Measurements from ENCODE around the gene ARL8A.

ARL8A gene

DNA sequence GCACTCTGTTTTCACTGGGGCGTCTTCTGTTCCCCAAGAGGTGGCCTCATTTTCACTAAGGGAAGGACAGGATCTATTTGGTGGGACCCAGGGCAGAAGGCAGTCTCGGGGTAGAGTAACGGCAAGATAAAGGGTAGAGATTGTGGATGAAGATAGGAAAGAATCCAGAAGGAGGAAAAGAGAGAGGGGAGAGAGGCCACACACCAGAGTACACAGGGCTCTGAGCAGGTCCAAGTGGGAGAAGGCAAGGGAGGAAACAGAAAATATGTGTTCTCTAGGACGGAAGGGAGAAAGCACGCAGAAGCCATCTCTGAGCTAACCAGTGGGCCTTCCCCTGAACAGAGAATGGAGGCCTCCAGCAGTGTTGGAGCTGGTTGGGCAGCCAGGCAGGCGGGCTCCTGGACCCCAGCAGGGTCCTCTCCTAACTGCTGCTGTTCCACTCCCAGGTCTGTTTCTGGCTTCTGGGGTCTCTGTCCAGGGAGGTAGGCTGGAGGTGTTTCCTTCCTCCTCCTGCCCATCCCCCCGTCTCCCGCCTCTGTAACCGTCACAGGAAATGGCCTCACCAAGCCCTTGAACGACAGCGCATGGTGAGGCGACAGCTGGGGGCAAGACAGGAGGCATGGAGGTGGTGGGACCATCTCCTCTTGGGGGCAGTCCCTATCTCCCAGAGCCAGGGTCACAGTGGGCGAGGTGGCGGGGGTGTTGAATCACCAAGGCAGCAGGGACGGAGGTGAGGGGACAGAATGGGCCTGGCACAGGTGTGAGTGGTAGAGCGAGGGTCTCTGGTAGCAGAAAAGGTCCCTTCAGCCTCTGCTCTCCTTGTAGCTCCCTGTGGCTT lies 15.2 kb upstream of the ARL8A start:
- peaks cover 96% of the 10 kb centered on the region for H3K4me1 Mint-ChIP-seq
- peak overlapping the region; percentile 92 for H3K4me3 Mint-ChIP-seq
- no peaks in the 10 kb centered on the region for H3K9me3 Mint-ChIP-seq
- H3K27me3 Mint-ChIP-seq: no peaks in the 10 kb centered on the region
- H3K27ac Mint-ChIP-seq (ENCODE audit: low read depth): peak overlapping the region; percentile 100
- peak; percentile 24 for ATAC-seq (replicated peaks; ENCODE audit: extremely low read depth, poor library complexity, severe bottlenecking)
- H3K36me3 Mint-ChIP-seq (ENCODE audit: insufficient read depth): peaks cover 37% of the 10 kb centered on the region
- peak in 1 of 2 donors; percentile 41 for DNase-seq (ENCODE audit: low spot score in 2 of 2)

- DNase-seq (ENCODE audit: low spot score in 2 of 2): no peak
- no peak for ATAC-seq (replicated peaks; ENCODE audit: extremely low read depth, poor library complexity, severe bottlenecking)
- Mint-ChIP-seq H3K27ac (ENCODE audit: low read depth) (peak overlapping the region; percentile 100), H3K27me3 (no peaks in the 10 kb centered on the region), H3K4me3 (peak overlapping the region; percentile 92), H3K4me1 (peaks cover 92% of the 10 kb centered on the region), H3K36me3 (ENCODE audit: insufficient read depth) (peaks cover 39% of the 10 kb centered on the region), H3K9me3 (no peaks in the 10 kb centered on the region)
Measured at GRCh38 chr1:202158810-202159533, 14.4 kb upstream of the ARL8A start.

DNA sequence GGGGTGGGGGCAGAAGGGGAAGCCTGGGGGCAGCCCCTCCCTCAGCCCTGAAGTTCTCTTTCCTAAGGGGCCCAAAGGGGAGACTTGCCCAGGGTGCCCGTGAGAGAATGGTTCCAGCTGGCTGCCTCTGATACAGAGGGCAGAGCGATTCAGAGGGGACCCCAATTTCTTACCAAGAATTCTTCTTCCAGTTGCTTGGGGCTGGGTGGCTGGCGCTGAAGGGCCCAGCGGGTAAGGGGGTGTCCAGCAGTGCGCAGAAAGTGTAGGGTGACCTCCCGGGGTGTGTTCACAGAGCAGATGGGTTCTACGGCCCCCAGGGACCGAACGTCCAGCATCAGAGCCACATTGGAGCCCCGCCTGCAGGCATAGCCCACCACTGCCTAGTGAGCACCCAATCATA lies 13.4 kb upstream of the ARL8A start:
- Mint-ChIP-seq H3K4me3 (peak overlapping the region; percentile 92), H3K9me3 (no peaks in the 10 kb centered on the region), H3K27ac (ENCODE audit: low read depth) (peak overlapping the region; percentile 100), H3K27me3 (no peaks in the 10 kb centered on the region), H3K36me3 (ENCODE audit: insufficient read depth) (peaks cover 46% of the 10 kb centered on the region), H3K4me1 (peaks cover 88% of the 10 kb centered on the region)
- DNase-seq (ENCODE audit: low spot score in 2 of 2): no peak
- no peak for ATAC-seq (replicated peaks; ENCODE audit: extremely low read depth, poor library complexity, severe bottlenecking)

DNA sequence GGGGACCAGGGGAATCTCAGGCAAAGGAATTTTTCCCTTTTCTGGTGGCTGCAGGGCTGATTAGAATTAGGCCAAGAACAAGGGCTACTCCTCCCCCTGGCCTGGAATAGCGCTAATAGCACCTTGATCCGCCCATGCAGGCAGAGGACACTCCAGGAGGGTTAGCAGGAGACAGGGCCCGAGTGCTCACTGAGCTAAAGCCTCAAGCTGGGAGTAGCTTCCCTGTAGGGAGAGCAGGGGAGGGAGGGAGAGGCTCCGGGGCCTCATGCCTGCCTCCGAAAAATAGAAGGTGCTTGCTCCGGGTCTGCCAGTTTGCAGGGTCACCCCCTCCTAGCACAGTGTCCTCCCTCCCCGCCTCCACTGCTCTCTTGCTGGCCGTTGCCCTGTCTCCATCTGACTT lies 12.1 kb upstream of the ARL8A start:
- Mint-ChIP-seq H3K36me3 (ENCODE audit: insufficient read depth) (peaks cover 54% of the 10 kb centered on the region), H3K9me3 (no peaks in the 10 kb centered on the region), H3K27me3 (no peaks in the 10 kb centered on the region), H3K27ac (ENCODE audit: low read depth) (no peak overlapping the region), H3K4me1 (peaks cover 74% of the 10 kb centered on the region), H3K4me3 (peak overlapping the region; percentile 18)
- DNase-seq (ENCODE audit: low spot score in 2 of 2) (no peak), ATAC-seq (replicated peaks; ENCODE audit: extremely low read depth, poor library complexity, severe bottlenecking) (no peak)

- DNase-seq (ENCODE audit: low spot score in 2 of 2) (no peak), ATAC-seq (replicated peaks; ENCODE audit: extremely low read depth, poor library complexity, severe bottlenecking) (no peak)
- Mint-ChIP-seq H3K27me3 (no peaks in the 10 kb centered on the region), H3K4me1 (peaks cover 73% of the 10 kb centered on the region), H3K27ac (ENCODE audit: low read depth) (no peak overlapping the region), H3K4me3 (no peak overlapping the region), H3K36me3 (ENCODE audit: insufficient read depth) (peaks cover 63% of the 10 kb centered on the region), H3K9me3 (no peaks in the 10 kb centered on the region)
Measured at GRCh38 chr1:202155478-202156021, 11.0 kb upstream of the ARL8A start.

- no peaks in the 10 kb centered on the region for H3K9me3 Mint-ChIP-seq
- no peaks in the 10 kb centered on the region for H3K27me3 Mint-ChIP-seq
- ATAC-seq (replicated peaks; ENCODE audit: extremely low read depth, poor library complexity, severe bottlenecking): peak; percentile 64
- H3K27ac Mint-ChIP-seq (ENCODE audit: low read depth): peak overlapping the region; percentile 82
- DNase-seq (ENCODE audit: low spot score in 2 of 2): peak in 1 of 2 donors; percentile 51
- H3K4me1 Mint-ChIP-seq: peaks cover 67% of the 10 kb centered on the region
- H3K4me3 Mint-ChIP-seq: peak overlapping the region; percentile 49
- H3K36me3 Mint-ChIP-seq (ENCODE audit: insufficient read depth): peaks cover 62% of the 10 kb centered on the region
Measured at GRCh38 chr1:202154766-202155477, 10.4 kb upstream of the ARL8A start.

DNA sequence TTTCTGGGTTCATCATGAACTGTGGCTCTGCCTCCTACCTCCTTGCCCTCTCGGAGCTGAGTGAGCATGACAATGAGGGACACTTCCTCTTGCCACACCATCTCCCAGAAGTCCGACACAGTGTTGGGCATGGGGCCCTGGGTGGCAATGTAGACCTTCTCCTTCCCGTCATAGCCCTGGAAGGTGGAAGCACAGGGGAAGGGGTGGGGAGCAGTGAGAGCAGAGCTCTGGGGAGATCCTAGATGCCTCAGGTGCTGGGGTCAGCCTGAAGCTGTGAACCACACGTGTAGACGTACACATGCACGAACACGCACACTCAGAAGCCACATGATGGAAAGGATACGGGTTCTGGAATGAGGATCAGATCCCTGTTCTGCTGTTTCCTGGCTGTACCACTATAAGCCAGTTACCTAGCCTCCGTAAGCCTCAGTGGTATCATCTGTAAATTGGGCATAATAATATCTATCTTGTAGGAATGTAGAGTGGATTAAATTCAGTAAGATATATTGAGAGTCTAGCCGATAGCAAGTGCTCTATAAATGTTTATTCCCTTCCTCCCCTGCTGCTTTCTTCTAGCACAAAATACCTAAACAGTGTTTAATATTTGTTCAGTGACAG lies 9.7 kb upstream of the ARL8A start:
- peak overlapping the region; percentile 49 for H3K4me3 Mint-ChIP-seq
- H3K4me1 Mint-ChIP-seq: peaks cover 60% of the 10 kb centered on the region
- DNase-seq (ENCODE audit: low spot score in 2 of 2) (no peak), ATAC-seq (replicated peaks; ENCODE audit: extremely low read depth, poor library complexity, severe bottlenecking) (no peak)
- H3K36me3 Mint-ChIP-seq (ENCODE audit: insufficient read depth): peaks cover 61% of the 10 kb centered on the region
- no peaks in the 10 kb centered on the region for H3K27me3 Mint-ChIP-seq
- peak overlapping the region; percentile 82 for H3K27ac Mint-ChIP-seq (ENCODE audit: low read depth)
- no peaks in the 10 kb centered on the region for H3K9me3 Mint-ChIP-seq

DNA sequence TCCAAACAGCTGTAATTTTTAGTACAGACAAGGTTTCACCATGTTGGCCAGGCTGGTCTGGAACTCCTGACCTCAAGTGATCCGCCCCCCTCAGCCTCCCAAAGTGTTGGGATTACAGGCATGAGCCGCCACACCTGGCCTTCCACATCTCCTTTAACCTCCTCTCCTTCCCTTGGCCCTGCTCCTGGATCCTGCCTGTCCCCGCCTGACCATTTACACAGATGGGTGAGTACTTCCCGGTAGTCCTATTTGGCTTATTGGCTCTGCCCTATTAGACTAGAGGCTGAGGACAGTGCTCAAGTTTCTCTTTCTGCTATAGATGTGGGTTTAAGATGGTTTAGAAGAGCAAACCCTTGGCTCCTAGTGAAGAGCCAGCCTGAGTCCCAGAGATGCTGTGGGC lies 8.7 kb upstream of the ARL8A start:
- peaks cover 61% of the 10 kb centered on the region for H3K36me3 Mint-ChIP-seq (ENCODE audit: insufficient read depth)
- DNase-seq (ENCODE audit: low spot score in 2 of 2) (no peak), ATAC-seq (replicated peaks; ENCODE audit: extremely low read depth, poor library complexity, severe bottlenecking) (no peak)
- no peak overlapping the region for H3K4me3 Mint-ChIP-seq
- H3K27ac Mint-ChIP-seq (ENCODE audit: low read depth): peak overlapping the region; percentile 66
- peaks cover 50% of the 10 kb centered on the region for H3K4me1 Mint-ChIP-seq
- no peaks in the 10 kb centered on the region for H3K9me3 Mint-ChIP-seq
- no peaks in the 10 kb centered on the region for H3K27me3 Mint-ChIP-seq

DNA sequence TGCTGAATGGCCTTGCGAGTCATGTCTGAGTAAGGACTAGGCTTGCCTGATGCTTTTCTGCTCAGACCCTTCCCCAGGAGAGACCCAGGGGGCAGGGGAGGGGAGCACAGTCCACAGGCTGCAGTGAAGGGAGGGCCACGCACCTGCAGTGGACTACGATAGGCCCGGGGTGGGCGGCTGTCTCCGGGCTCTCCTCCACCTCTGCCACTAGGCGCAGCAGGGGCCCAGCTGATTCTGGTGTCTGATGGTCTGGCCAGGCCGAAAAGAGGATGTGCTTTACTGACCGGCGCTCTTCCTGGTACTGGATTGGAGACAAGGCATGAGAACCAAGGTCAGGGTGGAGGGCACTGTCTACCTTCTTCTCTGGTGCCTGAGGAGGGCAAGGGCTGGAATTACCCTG lies 7.9 kb upstream of the ARL8A start:
- Mint-ChIP-seq H3K4me1 (peaks cover 41% of the 10 kb centered on the region), H3K36me3 (ENCODE audit: insufficient read depth) (peaks cover 61% of the 10 kb centered on the region), H3K27ac (ENCODE audit: low read depth) (no peak overlapping the region), H3K27me3 (no peaks in the 10 kb centered on the region), H3K4me3 (no peak overlapping the region), H3K9me3 (no peaks in the 10 kb centered on the region)
- DNase-seq (ENCODE audit: low spot score in 2 of 2) (no peak), ATAC-seq (replicated peaks; ENCODE audit: extremely low read depth, poor library complexity, severe bottlenecking) (no peak)

DNA sequence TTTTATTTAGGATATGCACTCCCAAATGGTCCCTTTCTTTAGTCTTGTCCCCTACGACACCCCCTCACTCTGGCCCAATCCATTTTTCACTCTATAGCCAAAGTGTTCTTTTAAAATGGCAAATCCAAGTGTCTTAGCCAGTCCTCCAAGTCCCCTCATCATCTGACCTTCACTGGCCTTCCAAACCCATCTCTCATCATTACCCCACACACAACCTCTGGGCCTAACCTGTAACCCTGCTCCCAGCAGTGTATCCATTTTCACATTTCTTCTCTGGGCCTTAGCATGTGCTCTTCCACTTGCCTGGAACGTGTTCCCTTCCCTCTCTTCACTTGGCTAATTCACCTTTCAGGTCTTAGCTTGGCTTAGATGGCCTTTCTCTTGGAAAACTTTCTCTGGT lies 6.5 kb upstream of the ARL8A start:
- Mint-ChIP-seq H3K4me1 (peaks cover 30% of the 10 kb centered on the region), H3K27me3 (no peaks in the 10 kb centered on the region), H3K4me3 (no peak overlapping the region), H3K9me3 (no peaks in the 10 kb centered on the region), H3K36me3 (ENCODE audit: insufficient read depth) (peaks cover 64% of the 10 kb centered on the region), H3K27ac (ENCODE audit: low read depth) (peak overlapping the region; percentile 23)
- no peak for DNase-seq (ENCODE audit: low spot score in 2 of 2)
- no peak for ATAC-seq (replicated peaks; ENCODE audit: extremely low read depth, poor library complexity, severe bottlenecking)

- Mint-ChIP-seq H3K36me3 (ENCODE audit: insufficient read depth) (peaks cover 63% of the 10 kb centered on the region), H3K4me3 (no peak overlapping the region), H3K27ac (ENCODE audit: low read depth) (peak overlapping the region; percentile 23), H3K9me3 (no peaks in the 10 kb centered on the region), H3K4me1 (peaks cover 26% of the 10 kb centered on the region), H3K27me3 (no peaks in the 10 kb centered on the region)
- ATAC-seq (replicated peaks; ENCODE audit: extremely low read depth, poor library complexity, severe bottlenecking): no peak
- DNase-seq (ENCODE audit: low spot score in 2 of 2): no peak
Measured at GRCh38 chr1:202150602-202151001, 6.1 kb upstream of the ARL8A start.

GRCh38 chr1:202150187-202150586 lies 5.7 kb upstream of the ARL8A start:
- Mint-ChIP-seq H3K4me3 (no peak overlapping the region), H3K9me3 (no peaks in the 10 kb centered on the region), H3K27ac (ENCODE audit: low read depth) (peak overlapping the region; percentile 23), H3K36me3 (ENCODE audit: insufficient read depth) (peaks cover 64% of the 10 kb centered on the region), H3K27me3 (no peaks in the 10 kb centered on the region), H3K4me1 (peaks cover 27% of the 10 kb centered on the region)
- ATAC-seq (replicated peaks; ENCODE audit: extremely low read depth, poor library complexity, severe bottlenecking) (no peak), DNase-seq (ENCODE audit: low spot score in 2 of 2) (no peak)

All from central memory CD8-positive, alpha-beta T cell (primary cell).